Measurements from ENCODE around the gene EBF3. TPM values are rescaled to one million over a fixed set of nuclear protein-coding genes. Genes with fewer than 3 reads are reported as not detected.

Gene EBF3
- total and polyA plus RNA-seq, 9 of the 15 experiments (the other 6 are each of a cell fraction or from before 2014, with no cell fraction given), result not detected

GRCh38 chr10:129815898-129816655 lies 148.0 kb downstream of the EBF3 start:
- CTCF ChIA-PET (ENCODE audit: low intra/inter-chr PET ratio), result no interaction called here
- H3K79me2 ChIP-seq (ENCODE audit: control insufficient read depth, insufficient read depth, low read length), result no peaks in the 10 kb centered on the region
- H4K20me1 ChIP-seq (replicated peaks; ENCODE audit: control insufficient read depth, insufficient read depth, low read length), result no peaks in the 10 kb centered on the region
- BruUV-seq (replicated peaks), result no TSS peak
- POLR2A ChIA-PET, result no interaction called here
- no peak overlapping the region for H3K9ac ChIP-seq (ENCODE audit: insufficient read depth in 1 of 2, low read depth in 2 of 2, low read length in 2 of 2)
- H3K27ac ChIP-seq (ENCODE audit: extremely low read depth, low read depth, low read length), result no peak overlapping the region
- in situ Hi-C loops (cut with MboI) (no loop called here), intact Hi-C loops (cut with micrococcal nuclease) (no loop called here)
- ATAC-seq (no peak), FAIRE-seq (no peak), DNase-seq (ENCODE audit: extremely low read depth in 1 of 4, low spot score in 3 of 4) (no peak)
- no peaks in the 10 kb centered on the region for H3K9me3 ChIP-seq (replicated peaks; ENCODE audit: control insufficient read depth, insufficient read depth, low read depth, low read length)
- no peaks in the 10 kb centered on the region for H3K36me3 ChIP-seq (ENCODE audit: control insufficient read depth, insufficient read depth, low read length)
- no peak overlapping the region for H3K4me3 ChIP-seq
- H2AFZ ChIP-seq (ENCODE audit: low read depth, low read length), result no peak overlapping the region
- H3K9me1 ChIP-seq (ENCODE audit: control insufficient read depth, insufficient read depth, low read length), result no peaks in the 10 kb centered on the region
- WGBS (ENCODE audit: insufficient coverage, low coverage, missing lambda C conversion rate), result 0% methylated on average over 7 of the region's 17 CpGs
- TF ChIP-seq ZZZ3 (IDR thresholded peaks at IDR 0.05), result no peak
- H3K4me2 ChIP-seq (ENCODE audit: insufficient read depth, low read length), result no peak overlapping the region
- H3K4me1 ChIP-seq (replicated peaks in 1 of 2; ENCODE audit: control insufficient read depth in 2 of 2, insufficient read depth in 2 of 2, low read length in 2 of 2), result no peaks in the 10 kb centered on the region
- H3K27me3 ChIP-seq (ENCODE audit: control insufficient read depth in 2 of 2, insufficient read depth in 2 of 2, low read length in 2 of 2), result peaks cover 0 to 3% of the 10 kb centered on the region in 2 experiments; a peak in 1 of 5 replicates

GRCh38 chr10:129814681-129815646 lies 149.1 kb downstream of the EBF3 start:
- H3K9ac ChIP-seq (ENCODE audit: insufficient read depth in 1 of 2, low read depth in 2 of 2, low read length in 2 of 2), result no peak overlapping the region
- no peak overlapping the region for H3K4me3 ChIP-seq
- DNase-seq (ENCODE audit: extremely low read depth in 1 of 4, low spot score in 3 of 4) (no peak), FAIRE-seq (no peak), ATAC-seq (no peak)
- intact Hi-C loops (cut with micrococcal nuclease), result no loop called here
- no peaks in the 10 kb centered on the region for H3K9me1 ChIP-seq (ENCODE audit: control insufficient read depth, insufficient read depth, low read length)
- no peak overlapping the region for H3K4me2 ChIP-seq (ENCODE audit: insufficient read depth, low read length)
- H3K4me1 ChIP-seq (replicated peaks in 1 of 2; ENCODE audit: control insufficient read depth in 2 of 2, insufficient read depth in 2 of 2, low read length in 2 of 2), result no peaks in the 10 kb centered on the region
- H3K79me2 ChIP-seq (ENCODE audit: control insufficient read depth, insufficient read depth, low read length), result no peaks in the 10 kb centered on the region
- H3K27ac ChIP-seq (ENCODE audit: extremely low read depth, low read depth, low read length), result no peak overlapping the region
- H2AFZ ChIP-seq (ENCODE audit: low read depth, low read length), result no peak overlapping the region
- H3K36me3 ChIP-seq (ENCODE audit: control insufficient read depth, insufficient read depth, low read length), result no peaks in the 10 kb centered on the region
- WGBS (ENCODE audit: insufficient coverage, low coverage, missing lambda C conversion rate), result 2% methylated on average over 10 of the region's 12 CpGs
- ChIA-PET POLR2A (interaction anchor here (1.0 kb wide), 1 partner anchor 14 kb away, joined by 3 read pairs; no protein-coding TSS in a partner anchor), CTCF (ENCODE audit: low intra/inter-chr PET ratio) (no interaction called here)
- in situ Hi-C loops (cut with MboI), result no loop called here
- BruUV-seq (replicated peaks), result no TSS peak
- no peaks in the 10 kb centered on the region for H3K9me3 ChIP-seq (replicated peaks; ENCODE audit: control insufficient read depth, insufficient read depth, low read depth, low read length)
- H4K20me1 ChIP-seq (replicated peaks; ENCODE audit: control insufficient read depth, insufficient read depth, low read length), result no peaks in the 10 kb centered on the region
- peaks cover 0 to 10% of the 10 kb centered on the region in 2 experiments; a peak in 1 of 5 replicates for H3K27me3 ChIP-seq (ENCODE audit: control insufficient read depth in 2 of 2, insufficient read depth in 2 of 2, low read length in 2 of 2)
